GM06990 (cell line): ENCODE data around the gene PIK3AP1.

Experiments
- DNase-seq: peaks from one replicate; pipeline ENCODE4 v3.0.0-alpha.2; 2011; ENCODE audit not compliant: insufficient read length; ENCODE audit errors: extremely low read depth
- H3K27me3 ChIP-seq: replicated peaks from 2 replicates; pipeline ENCODE4 v1.6.0; 2011; ENCODE audit warnings: low read length; ENCODE audit not compliant: control insufficient read depth, insufficient read depth
- H3K36me3 ChIP-seq: 2 replicates; pipeline ENCODE4 v1.5.1; 2011; ENCODE audit warnings: low read length; ENCODE audit not compliant: control insufficient read depth, insufficient read depth
- H3K4me3 ChIP-seq: replicated peaks from 2 replicates; pipeline ENCODE4 v1.5.1; 2011; ENCODE audit warnings: low read depth, mild to moderate bottlenecking, control low read depth, low read length
- CTCF ChIP-seq: IDR thresholded peaks from 2 replicates; pipeline ENCODE4 v1.5.1; 2011; ENCODE audit warnings: low read length, control low read depth, mild to moderate bottlenecking, inconsistent platforms; ENCODE audit not compliant: insufficient read depth, poor library complexity, severe bottlenecking

Gene PIK3AP1

GRCh38 chr10:96637709-96638108 lies 82.6 kb downstream of the PIK3AP1 start:
- H3K4me3 ChIP-seq, result no peak overlapping the region
- TF ChIP-seq CTCF, result no peak
- H3K36me3 ChIP-seq, result peaks cover 16% of the 10 kb centered on the region
- DNase-seq, result no peak
- H3K27me3 ChIP-seq, result no peaks in the 10 kb centered on the region

- Histone ChIP-seq H3K36me3 (peaks cover 14% of the 10 kb centered on the region), H3K27me3 (no peaks in the 10 kb centered on the region), H3K4me3 (no peak overlapping the region)
- DNase-seq, result no peak
- TF ChIP-seq CTCF, result no peak
These were observed 83.8 kb downstream of the PIK3AP1 start for GRCh38 chr10:96636551-96636950.

GRCh38 chr10:96632974-96633710 lies 87.2 kb downstream of the PIK3AP1 start:
- no peaks in the 10 kb centered on the region for H3K27me3 ChIP-seq
- H3K36me3 ChIP-seq, result peaks cover 5% of the 10 kb centered on the region
- H3K4me3 ChIP-seq, result no peak overlapping the region
- TF ChIP-seq CTCF, result no peak
- no peak for DNase-seq

- Histone ChIP-seq H3K4me3 (no peak overlapping the region), H3K27me3 (no peaks in the 10 kb centered on the region), H3K36me3 (peaks cover 13% of the 10 kb centered on the region)
- TF ChIP-seq CTCF, result no peak
- DNase-seq, result no peak
These were observed 93.0 kb downstream of the PIK3AP1 start for GRCh38 chr10:96627292-96627691.

- no peak for DNase-seq
- Histone ChIP-seq H3K27me3 (no peaks in the 10 kb centered on the region), H3K4me3 (no peak overlapping the region), H3K36me3 (peaks cover 16% of the 10 kb centered on the region)
- peak; percentile 11 for TF ChIP-seq CTCF
These were observed 93.5 kb downstream of the PIK3AP1 start for GRCh38 chr10:96626795-96627194.

GRCh38 chr10:96625173-96625572 lies 95.1 kb downstream of the PIK3AP1 start:
- no peak for TF ChIP-seq CTCF
- Histone ChIP-seq H3K27me3 (no peaks in the 10 kb centered on the region), H3K36me3 (peaks cover 29% of the 10 kb centered on the region), H3K4me3 (no peak overlapping the region)
- DNase-seq, result no peak
